GM19238 (cell line): Measurements from ENCODE around the gene HSD3B7.
"Not testable (repeated sequence)": the region's sequence is repeated elsewhere in the genome, so short reads cannot be mapped to it uniquely, and the experiment has no call there.

Experiments used
- DNase-seq: peaks from one replicate; pipeline ENCODE4 v3.0.0; 2011; ENCODE audit warnings: low spot score; ENCODE audit not compliant: insufficient read length

The HSD3B7 gene

DNA sequence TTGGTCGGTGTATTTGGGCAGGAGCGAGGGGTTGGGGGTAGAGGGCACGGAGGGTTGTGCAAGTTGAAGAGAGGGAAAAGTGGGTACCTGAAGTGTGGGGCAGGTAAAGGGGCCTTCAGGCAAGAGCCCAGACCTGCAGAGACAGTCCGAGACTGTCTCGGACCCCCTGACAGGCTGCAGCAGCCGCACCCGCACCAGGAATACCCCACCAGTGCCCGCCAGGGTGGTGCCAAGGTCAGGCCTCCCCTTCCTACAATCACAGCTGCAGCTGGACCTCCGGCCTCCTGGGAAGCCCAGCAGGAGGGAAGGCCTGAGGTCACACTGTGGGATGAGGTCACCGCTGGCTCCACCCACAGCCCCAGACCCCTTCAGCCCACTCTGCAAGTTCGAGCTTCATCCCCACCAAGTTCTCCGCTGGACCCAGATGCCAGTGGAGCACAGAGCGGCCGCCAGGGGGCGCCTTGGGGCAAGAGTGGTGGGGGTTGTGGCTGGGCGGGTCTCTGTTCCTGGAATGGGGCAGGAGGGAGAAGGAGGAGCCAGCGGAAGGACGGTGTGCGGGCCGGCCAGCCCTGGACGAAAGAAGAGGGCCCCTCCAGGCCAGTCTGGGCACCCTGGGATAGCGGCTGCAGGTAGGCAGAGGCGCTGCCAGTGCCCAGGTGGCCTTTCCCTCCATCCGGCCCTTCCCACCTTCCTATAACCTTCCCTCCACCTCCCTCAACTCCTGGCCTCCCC, at the start of gene HSD3B7:
HSD3B7 (plus strand) TSS at position 539 of the 732 bp plus-strand sequence. CDS start 452 bp downstream, outside the sequence.
- peak; percentile 92 for DNase-seq

DNA sequence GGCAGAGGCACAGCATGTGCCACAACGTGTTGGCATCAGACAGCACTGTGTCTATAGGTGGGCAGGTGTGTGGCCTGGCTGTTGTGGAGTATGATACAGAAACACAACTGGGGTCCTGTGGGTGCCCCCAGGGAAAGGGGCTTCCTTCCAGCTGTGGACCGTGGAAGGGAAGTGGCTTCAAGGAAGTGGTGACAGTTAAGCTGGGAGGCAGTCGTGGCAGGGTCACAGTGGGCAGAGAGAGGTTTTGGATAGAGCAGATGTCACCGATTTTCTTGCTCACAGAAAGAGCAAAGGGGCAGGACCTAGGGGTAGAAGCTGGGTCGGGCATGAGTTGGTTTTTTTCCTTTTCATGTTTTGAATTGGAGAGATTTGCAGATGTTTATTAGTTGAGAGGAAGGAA, 47.3 kb upstream of the HSD3B7 start:
- DNase-seq: no peak

DNA sequence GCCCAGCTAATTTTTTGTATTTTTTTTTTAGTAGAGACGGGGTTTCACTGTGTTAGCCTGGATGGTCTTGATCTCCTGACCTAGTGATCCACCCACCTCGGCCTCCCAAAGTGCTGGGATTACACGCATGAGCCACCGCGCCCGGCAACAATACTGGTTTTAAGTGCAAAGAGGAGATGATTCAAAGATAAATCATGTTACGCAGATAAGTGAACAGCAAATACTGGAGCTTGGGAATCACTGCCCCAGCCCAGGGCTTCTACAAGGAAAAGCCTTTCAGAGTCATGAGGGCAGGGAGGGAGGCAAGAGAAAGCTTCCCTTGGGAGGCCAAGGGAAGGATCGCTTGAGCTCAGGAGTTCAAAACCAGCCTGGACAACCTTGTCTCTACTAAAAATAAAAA, 45.4 kb upstream of the HSD3B7 start:
- DNase-seq: not testable (repeated sequence)

DNA sequence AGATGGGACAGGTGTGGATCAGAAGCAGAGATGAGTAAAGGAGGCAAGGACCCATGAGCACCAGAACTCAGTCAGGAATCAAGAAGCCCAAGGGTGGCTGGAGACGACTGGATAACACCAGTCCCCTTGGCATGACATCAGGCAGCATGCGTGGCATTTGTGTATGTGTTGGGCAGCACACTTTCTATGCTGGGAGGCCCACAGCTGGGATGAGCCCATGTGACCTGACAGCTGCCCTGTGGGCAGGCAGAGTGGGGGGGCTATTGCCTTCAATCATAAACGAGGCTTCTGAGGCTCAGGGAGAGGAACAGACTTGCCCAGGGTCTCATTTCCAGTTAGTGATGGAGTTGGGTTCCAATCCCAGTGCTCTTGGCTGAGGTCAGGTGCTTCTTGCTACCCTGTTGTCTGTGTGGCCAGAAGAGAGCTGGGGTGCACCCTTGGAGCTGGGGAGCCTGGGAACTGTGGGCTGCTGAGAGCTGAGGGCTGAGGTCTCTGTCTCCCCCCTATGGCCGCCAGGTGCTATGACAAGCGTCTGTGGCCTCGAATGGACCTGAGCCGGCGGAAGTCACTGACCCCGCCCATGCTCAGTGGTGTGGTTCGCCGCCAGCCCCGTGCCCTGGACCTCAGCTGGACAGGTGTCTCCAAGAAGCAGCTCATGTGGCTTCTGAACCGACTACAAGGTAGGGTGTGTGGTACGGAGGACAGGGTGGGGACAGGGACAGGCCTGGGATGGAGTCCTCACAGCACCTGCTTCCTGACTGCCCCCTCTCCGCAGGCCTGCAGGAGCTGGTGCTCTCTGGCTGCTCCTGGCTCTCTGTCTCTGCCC, 43.2 kb upstream of the HSD3B7 start:
- peak; percentile 94 for DNase-seq

DNA sequence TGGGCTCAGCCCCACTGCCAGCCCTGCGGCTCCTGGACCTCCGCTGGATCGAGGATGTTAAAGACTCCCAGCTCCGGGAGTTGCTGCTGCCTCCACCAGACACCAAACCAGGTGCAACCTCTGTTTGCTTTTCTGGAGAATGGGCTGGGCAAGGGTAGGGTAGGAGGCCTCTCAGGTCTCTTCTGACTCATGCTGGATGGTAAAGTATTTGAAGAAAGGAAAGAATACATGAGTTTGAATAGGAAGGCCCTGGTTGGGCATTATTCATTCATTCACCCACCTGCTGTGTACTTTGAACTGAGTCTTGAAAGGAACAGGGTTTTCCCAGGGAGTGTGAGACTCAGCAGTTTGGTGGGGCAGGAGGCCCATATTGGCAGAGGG, 42.6 kb upstream of the HSD3B7 start:
- no peak for DNase-seq

- no peak for DNase-seq
These were observed 40.7 kb upstream of the HSD3B7 start for GRCh38 chr16:30944352-30944751.

GRCh38 chr16:30946671-30947540, 38.1 kb upstream of the HSD3B7 start:
- DNase-seq: no peak

- no peak for DNase-seq
These were observed 37.5 kb upstream of the HSD3B7 start for GRCh38 chr16:30947541-30947858.

DNA sequence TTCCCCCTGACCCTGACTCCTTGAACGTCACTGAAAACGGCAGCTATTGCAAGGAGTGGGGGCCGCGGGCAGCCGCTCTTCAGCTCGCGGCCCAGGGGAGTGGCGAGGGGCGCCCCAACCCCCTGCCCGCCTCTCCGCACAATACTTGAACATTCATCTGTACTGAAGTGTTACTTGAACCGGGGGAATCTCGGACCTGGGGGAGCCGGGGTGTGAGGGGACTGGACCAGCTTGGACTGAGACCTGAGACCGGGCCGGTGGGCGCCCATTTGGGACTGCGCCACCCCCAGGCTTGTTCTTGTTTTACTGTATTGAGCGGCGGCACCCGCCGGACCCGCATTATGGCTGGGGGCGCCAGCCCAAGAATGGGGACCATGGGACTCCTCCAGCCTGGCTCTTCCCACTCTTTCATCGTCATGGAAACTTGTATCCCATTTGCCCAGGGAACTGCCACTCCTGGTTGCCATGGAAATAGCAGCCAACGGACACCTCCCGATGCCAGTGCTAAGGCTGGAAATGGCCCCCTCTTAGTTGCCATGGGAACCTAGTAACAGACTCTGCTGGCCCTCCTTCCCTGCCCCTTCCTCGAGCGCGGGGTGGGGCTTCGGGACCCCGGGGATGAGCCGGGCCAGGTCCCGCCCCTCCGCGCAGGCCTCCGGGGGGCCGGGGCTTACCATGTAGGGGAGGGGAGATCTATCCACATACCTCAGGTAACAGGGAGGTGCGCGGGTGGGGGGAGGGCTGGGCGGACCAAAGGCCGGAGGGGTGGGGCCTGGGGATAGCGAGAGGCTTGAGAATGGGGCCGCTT, 36.9 kb upstream of the HSD3B7 start:
- no peak for DNase-seq

GRCh38 chr16:30948667-30949649, 36.0 kb upstream of the HSD3B7 start, which contains the start of gene ORAI3:
ORAI3 (plus strand) TSS chr16:30949068; CDS start chr16:30949290, 222 bp downstream.
- DNase-seq: peak; percentile 78

GRCh38 chr16:30949650-30950515, 35.1 kb upstream of the HSD3B7 start:
- DNase-seq: no peak

DNA sequence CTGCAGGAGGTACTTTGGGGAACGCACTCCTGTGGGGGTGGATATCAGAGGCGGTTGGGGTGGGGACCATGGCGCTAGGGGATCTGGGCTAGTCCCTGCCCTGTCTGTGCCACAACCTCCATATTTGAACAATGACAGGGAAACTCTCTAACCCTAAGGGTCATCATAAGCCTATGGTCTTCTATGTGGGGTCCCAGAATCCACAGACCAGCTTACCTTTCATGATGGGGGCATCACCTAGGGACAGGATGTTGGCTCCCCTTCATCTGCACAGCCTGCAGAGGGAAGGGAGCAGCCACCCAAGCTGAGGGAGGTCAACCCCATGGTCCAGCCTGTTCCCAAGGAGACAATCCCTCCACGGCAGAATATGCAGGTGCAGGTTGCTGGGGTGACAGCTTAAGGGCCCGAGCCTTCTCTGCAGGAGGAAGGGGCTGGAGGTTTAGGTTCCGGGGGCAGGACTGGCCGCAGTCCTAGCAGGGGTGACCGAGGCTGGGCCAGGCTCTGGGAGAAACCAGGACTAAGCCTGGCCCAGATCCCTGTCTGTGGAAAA, 34.4 kb upstream of the HSD3B7 start:
- no peak for DNase-seq

DNA sequence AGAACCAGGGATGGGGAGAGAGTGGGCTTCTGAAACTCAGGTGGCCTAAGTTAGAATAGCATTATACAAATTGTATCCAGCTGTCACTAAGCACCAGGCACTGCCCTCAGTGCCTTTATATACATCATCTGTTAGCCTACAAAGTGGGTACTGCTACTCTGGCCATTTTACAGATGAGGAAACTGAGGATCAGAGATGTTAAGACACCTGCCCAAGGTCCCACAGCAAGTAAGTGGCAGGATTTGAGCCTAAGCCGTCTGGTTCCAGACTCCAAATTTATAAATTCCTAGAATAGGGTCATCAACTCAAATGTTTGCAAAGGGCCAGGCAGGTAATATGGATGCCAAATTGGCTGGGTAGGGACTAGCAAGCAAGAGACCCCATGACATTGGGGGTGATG, 33.8 kb upstream of the HSD3B7 start:
- DNase-seq: no peak

GRCh38 chr16:30951750-30952149, 33.3 kb upstream of the HSD3B7 start:
- no peak for DNase-seq

DNA sequence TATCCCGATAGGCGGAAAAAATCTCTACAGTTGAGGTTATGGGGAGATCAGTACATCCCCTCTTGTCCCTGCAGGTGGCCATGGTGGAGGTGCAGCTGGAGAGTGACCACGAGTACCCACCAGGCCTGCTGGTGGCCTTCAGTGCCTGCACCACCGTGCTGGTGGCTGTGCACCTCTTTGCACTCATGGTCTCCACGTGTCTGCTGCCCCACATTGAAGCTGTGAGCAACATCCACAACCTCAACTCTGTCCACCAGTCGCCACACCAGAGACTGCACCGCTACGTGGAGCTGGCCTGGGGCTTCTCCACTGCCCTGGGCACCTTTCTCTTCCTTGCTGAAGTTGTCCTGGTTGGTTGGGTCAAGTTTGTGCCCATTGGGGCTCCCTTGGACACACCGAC, 31.9 kb upstream of the HSD3B7 start:
- DNase-seq: no peak

DNA sequence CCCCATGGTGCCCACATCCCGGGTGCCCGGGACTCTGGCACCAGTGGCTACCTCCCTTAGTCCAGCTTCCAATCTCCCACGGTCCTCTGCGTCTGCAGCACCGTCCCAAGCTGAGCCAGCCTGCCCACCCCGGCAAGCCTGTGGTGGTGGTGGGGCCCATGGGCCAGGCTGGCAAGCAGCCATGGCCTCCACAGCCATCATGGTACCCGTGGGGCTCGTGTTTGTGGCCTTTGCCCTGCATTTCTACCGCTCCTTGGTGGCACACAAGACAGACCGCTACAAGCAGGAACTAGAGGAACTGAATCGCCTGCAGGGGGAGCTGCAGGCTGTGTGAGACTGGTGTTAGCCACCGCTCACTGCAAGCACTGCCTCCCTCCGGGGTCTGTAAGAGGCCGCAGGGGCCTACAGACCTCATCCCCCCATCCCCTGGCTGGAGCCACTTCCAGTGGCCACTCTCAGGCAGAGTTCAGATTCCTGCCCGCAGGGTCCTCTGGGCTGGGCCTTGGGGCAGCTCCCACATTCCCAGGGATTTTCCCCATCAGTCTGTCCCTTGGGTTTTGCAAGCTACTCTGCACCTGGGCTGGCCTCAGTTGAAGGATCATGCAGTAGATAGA, 31.4 kb upstream of the HSD3B7 start:
- no peak for DNase-seq

GRCh38 chr16:30954993-30955392, 30.0 kb upstream of the HSD3B7 start:
- DNase-seq: no peak
